Activated CD8-positive, alpha-beta T cell treated with anti-CD3 and anti-CD28 coated beads, Interleukin-2, amount 10 ng/mL, durations not matched to agents 7 days and 5 days (primary cell): ENCODE measurements around the gene SGCE. TPM values are rescaled to one million over a fixed set of nuclear protein-coding genes. Genes with fewer than 3 reads are reported as not detected.

Source experiments
- ATAC-seq: fragments of 150-1000 bp; cut with Tn5 transposase; one replicate; pipeline ENCODE4 v1.10.0; 2021; ENCODE audit warnings: moderate library complexity
- CTCF ChIA-PET: fragments of 350-600 bp; sonication (Branson Sonifier 250); formaldehyde crosslinking; loops from one replicate; lab custom pipeline; 2021; ENCODE audit warnings: antibody characterized with exemption; lab: Charles Lee
- POLR2A ChIA-PET: fragments of 350-600 bp; sonication (Branson Sonifier 250); formaldehyde crosslinking; loops from one replicate; lab custom pipeline; 2021; ENCODE audit warnings: antibody characterized with exemption; lab: Charles Lee
- DNase-seq: peaks from one replicate; pipeline ENCODE4 v3.0.0-alpha.2; 2020
- H3K27ac Mint-ChIP-seq: one replicate; pipeline ENCODE4 v1.8.0; 2021; ENCODE audit warnings: mild to moderate bottlenecking, mixed read lengths
- H3K27me3 Mint-ChIP-seq: one replicate; pipeline ENCODE4 v1.8.0; 2021; ENCODE audit warnings: low read depth, mixed read lengths
- H3K36me3 Mint-ChIP-seq: one replicate; pipeline ENCODE4 v1.8.0; 2021; ENCODE audit warnings: low read depth, mixed read lengths
- H3K4me1 Mint-ChIP-seq: one replicate; pipeline ENCODE4 v1.8.0; 2021; ENCODE audit warnings: low read depth, mixed read lengths
- H3K4me3 Mint-ChIP-seq: one replicate; pipeline ENCODE4 v1.8.0; 2021; ENCODE audit warnings: mild to moderate bottlenecking, mixed read lengths
- H3K9me3 Mint-ChIP-seq: one replicate; pipeline ENCODE4 v1.8.0; 2022; ENCODE audit warnings: mixed read lengths; ENCODE audit not compliant: insufficient read depth
- total RNA-seq, 2 experiments: library from RNA; stranded (reverse); gene quantifications; one replicate each; pipeline ENCODE4 v1.2.3, GENCODE V29; 2021

The SGCE gene
- total RNA-seq, 2 experiments from 2014 or later = not detected

GRCh38 chr7:94556028-94556427, 99.9 kb downstream of the SGCE start:
- ChIA-PET POLR2A (no interaction called here), CTCF (no interaction called here)
- Mint-ChIP-seq H3K4me1 (no peaks in the 10 kb centered on the region), H3K27me3 (no peaks in the 10 kb centered on the region), H3K9me3 (no peaks in the 10 kb centered on the region), H3K4me3 (no peak overlapping the region), H3K27ac (no peak overlapping the region), H3K36me3 (peaks cover 14% of the 10 kb centered on the region)
- DNase-seq (no peak), ATAC-seq (no peak)

GRCh38 chr7:94547126-94547525, 108.8 kb downstream of the SGCE start:
- no peaks in the 10 kb centered on the region for H3K27me3 Mint-ChIP-seq
- CTCF ChIA-PET = no interaction called here
- H3K4me3 Mint-ChIP-seq = no peak overlapping the region
- no peaks in the 10 kb centered on the region for H3K4me1 Mint-ChIP-seq
- no peaks in the 10 kb centered on the region for H3K9me3 Mint-ChIP-seq
- ATAC-seq (no peak), DNase-seq (no peak)
- H3K27ac Mint-ChIP-seq = no peak overlapping the region
- POLR2A ChIA-PET = interaction anchor here (0.6 kb wide), 1 partner anchor 14 kb away, joined by 3 read pairs; no protein-coding TSS in a partner anchor
- peaks cover 8% of the 10 kb centered on the region for H3K36me3 Mint-ChIP-seq

- H3K4me1 Mint-ChIP-seq = no peaks in the 10 kb centered on the region
- DNase-seq (no peak), ATAC-seq (no peak)
- no peaks in the 10 kb centered on the region for H3K9me3 Mint-ChIP-seq
- H3K4me3 Mint-ChIP-seq = no peak overlapping the region
- ChIA-PET CTCF (no interaction called here), POLR2A (no interaction called here)
- H3K27me3 Mint-ChIP-seq = no peaks in the 10 kb centered on the region
- no peak overlapping the region for H3K27ac Mint-ChIP-seq
- H3K36me3 Mint-ChIP-seq = peaks cover 11% of the 10 kb centered on the region
Observed at GRCh38 chr7:94540428-94540827, 115.5 kb downstream of the SGCE start.

Other genes with a start within 250 kb of the SGCE start
- gene CASD1, start 146.3 kb downstream of the SGCE start, total RNA-seq = 10 to 100 TPM; 10.6 to 13.8 TPM